GM21529 (cell line): ENCODE results near the gene NFU1.
"Not testable (repeated sequence)": the region's sequence is repeated elsewhere in the genome, so short reads cannot be mapped to it uniquely, and the experiment has no call there.

Experiments
- ATAC-seq: cut with Tn5 transposase; IDR thresholded peaks from one replicate; pipeline ENCODE4 v1.9.1; 2021; ENCODE audit not compliant: unreplicated experiment

NFU1 gene

GRCh38 chr2:69452687-69453086, 15.5 kb upstream of the NFU1 start:
- no peak for ATAC-seq

- no peak for ATAC-seq
Observed at GRCh38 chr2:69450735-69451416, 13.6 kb upstream of the NFU1 start.

GRCh38 chr2:69449906-69450305, 12.7 kb upstream of the NFU1 start:
- ATAC-seq: no peak

- not testable (repeated sequence) for ATAC-seq
Observed at GRCh38 chr2:69443673-69444072, 6.4 kb upstream of the NFU1 start.

- not testable (repeated sequence) for ATAC-seq
Observed at GRCh38 chr2:69439499-69439898, 2.3 kb upstream of the NFU1 start.

GRCh38 chr2:69438580-69438979, 1.3 kb upstream of the NFU1 start:
- no peak for ATAC-seq

GRCh38 chr2:69437751-69438154, 518 bp upstream of the NFU1 start:
- ATAC-seq: peak; percentile 5

- no peak for ATAC-seq
Observed at GRCh38 chr2:69436596-69436937, 668 bp downstream of the NFU1 start.

GRCh38 chr2:69434753-69435152, 2.5 kb downstream of the NFU1 start:
- ATAC-seq: no peak

GRCh38 chr2:69429491-69430183, 7.6 kb downstream of the NFU1 start:
- no peak for ATAC-seq

- no peak for ATAC-seq
Observed at GRCh38 chr2:69428981-69429380, 8.3 kb downstream of the NFU1 start.

GRCh38 chr2:69424419-69424818, 12.8 kb downstream of the NFU1 start:
- ATAC-seq: no peak

- no peak for ATAC-seq
Observed at GRCh38 chr2:69422198-69422597, 15.0 kb downstream of the NFU1 start.

- not testable (repeated sequence) for ATAC-seq
Observed at GRCh38 chr2:69419111-69419510, 18.1 kb downstream of the NFU1 start.

- no peak for ATAC-seq
Observed at GRCh38 chr2:69416147-69416546, 21.1 kb downstream of the NFU1 start.

GRCh38 chr2:69411120-69411519, 26.1 kb downstream of the NFU1 start:
- ATAC-seq: no peak

- ATAC-seq: no peak
Observed at GRCh38 chr2:69405306-69405705, 31.9 kb downstream of the NFU1 start.

- no peak for ATAC-seq
Observed at GRCh38 chr2:69400121-69400520, 37.1 kb downstream of the NFU1 start.

GRCh38 chr2:69397234-69397633, 40.0 kb downstream of the NFU1 start:
- ATAC-seq: no peak

- ATAC-seq: no peak
Observed at GRCh38 chr2:69395866-69396265, 41.4 kb downstream of the NFU1 start.

GRCh38 chr2:69393963-69394362, 43.3 kb downstream of the NFU1 start:
- ATAC-seq: no peak

- ATAC-seq: no peak
Observed at GRCh38 chr2:69390471-69390870, 46.8 kb downstream of the NFU1 start.

- ATAC-seq: no peak
Observed at GRCh38 chr2:69390001-69390400, 47.2 kb downstream of the NFU1 start.
